WERI-Rb-1 (cell line): ENCODE data around the gene FARS2.
A peak's percentile ranks its signal among the peaks of the same experiment; 100 is the strongest.

ENCODE experiments used
- DNase-seq: peaks from one replicate; pipeline ENCODE4 v3.0.0-alpha.2; 2020
- H3K27ac ChIP-seq: fragments of 250-450 bp; sonication (Bioruptor Pico); 2 replicates; pipeline ENCODE4 v1.5.1; 2020; ENCODE audit warnings: mild to moderate bottlenecking, moderate library complexity
- H3K27me3 ChIP-seq: fragments of 250-450 bp; sonication (Bioruptor Pico); 2 replicates; pipeline ENCODE4 v1.5.1; 2021; ENCODE audit warnings: mild to moderate bottlenecking, low read depth, moderate library complexity; ENCODE audit not compliant: insufficient read depth, severe bottlenecking
- H3K36me3 ChIP-seq: fragments of 250-450 bp; sonication (Bioruptor Pico); 2 replicates; pipeline ENCODE4 v1.5.1; 2020; ENCODE audit warnings: mild to moderate bottlenecking, moderate library complexity
- H3K4me3 ChIP-seq: 2 replicates; pipeline ENCODE4 v1.5.1; 2011; ENCODE audit warnings: low read depth, mild to moderate bottlenecking, control low read depth, low read length
- H3K9me3 ChIP-seq: fragments of 250-450 bp; sonication (Bioruptor Pico); 2 replicates; pipeline ENCODE4 v1.5.1; 2021; ENCODE audit warnings: mild to moderate bottlenecking, moderate library complexity; ENCODE audit not compliant: severe bottlenecking
- CTCF ChIP-seq: IDR thresholded peaks from 2 replicates; pipeline ENCODE4 v1.5.1; 2011; ENCODE audit warnings: low read depth, mild to moderate bottlenecking, control low read depth, inconsistent platforms, low read length

Gene FARS2

GRCh38 chr6:5261545-5262109 is 314 bp downstream of the FARS2 start:
- peak overlapping the region; percentile 63 for H3K4me3 ChIP-seq
- DNase-seq: no peak
- H3K36me3 ChIP-seq: peaks cover 19% of the 10 kb centered on the region
- H3K27me3 ChIP-seq: no peaks in the 10 kb centered on the region
- H3K27ac ChIP-seq: peak overlapping the region; percentile 100
- no peak for TF ChIP-seq CTCF
- H3K9me3 ChIP-seq: no peaks in the 10 kb centered on the region

GRCh38 chr6:5266423-5266822 is 5.1 kb downstream of the FARS2 start:
- TF ChIP-seq CTCF: no peak
- H3K4me3 ChIP-seq: no peak overlapping the region
- DNase-seq: no peak
- peaks cover 3% of the 10 kb centered on the region for H3K36me3 ChIP-seq
- no peaks in the 10 kb centered on the region for H3K27me3 ChIP-seq
- peaks cover 3% of the 10 kb centered on the region for H3K9me3 ChIP-seq
- no peak overlapping the region for H3K27ac ChIP-seq

GRCh38 chr6:5270093-5270680 is 8.9 kb downstream of the FARS2 start:
- H3K9me3 ChIP-seq: peaks cover 3% of the 10 kb centered on the region
- no peak overlapping the region for H3K4me3 ChIP-seq
- no peak for TF ChIP-seq CTCF
- peaks cover 3% of the 10 kb centered on the region for H3K36me3 ChIP-seq
- no peaks in the 10 kb centered on the region for H3K27me3 ChIP-seq
- no peak overlapping the region for H3K27ac ChIP-seq
- no peak for DNase-seq

GRCh38 chr6:5271926-5272325 is 10.6 kb downstream of the FARS2 start:
- no peak for TF ChIP-seq CTCF
- Histone ChIP-seq H3K9me3 (peaks cover 3% of the 10 kb centered on the region), H3K4me3 (no peak overlapping the region), H3K27ac (no peak overlapping the region), H3K36me3 (peaks cover 3% of the 10 kb centered on the region), H3K27me3 (no peaks in the 10 kb centered on the region)
- no peak for DNase-seq

GRCh38 chr6:5274231-5274630 is 12.9 kb downstream of the FARS2 start:
- Histone ChIP-seq H3K36me3 (no peaks in the 10 kb centered on the region), H3K9me3 (no peaks in the 10 kb centered on the region), H3K27me3 (no peaks in the 10 kb centered on the region), H3K27ac (no peak overlapping the region), H3K4me3 (no peak overlapping the region)
- DNase-seq: no peak
- TF ChIP-seq CTCF: no peak

- H3K9me3 ChIP-seq: no peaks in the 10 kb centered on the region
- no peak for DNase-seq
Measured at GRCh38 chr6:5275497-5275896, 14.2 kb downstream of the FARS2 start.

More at GRCh38 chr6:5275497-5275896, 14.2 kb downstream of the FARS2 start:
- TF ChIP-seq CTCF: no peak
- no peaks in the 10 kb centered on the region for H3K27me3 ChIP-seq
- H3K4me3 ChIP-seq: no peak overlapping the region
- H3K36me3 ChIP-seq: no peaks in the 10 kb centered on the region
- no peak overlapping the region for H3K27ac ChIP-seq
